ENCODE results near the gene CXCL1. TPM values are rescaled to one million over a fixed set of nuclear protein-coding genes. Genes with fewer than 3 reads are reported as not detected.

The CXCL1 gene
- total RNA-seq (2022), result 35.0 and 49.3 TPM in 2 replicates
- Bru-seq, nascent RNA, result percentile 99 among the genes with signal in this experiment
- BruChase-seq, experiment 1, labeled RNA remaining after a 6-hour chase, result percentile 98 among the genes with signal in this experiment
- percentile 99 among the genes with signal in this experiment for BruChase-seq, experiment 2, labeled RNA remaining after a 2-hour chase
- long read RNA-seq, transcript CXCL1-201 (4 exons, 1,097 nt), result major isoform, 72 of 85 reads
- long read RNA-seq, partial matches to known transcripts, result 6 of 85 reads
- long read RNA-seq, other reads (novel, unspliced or antisense), result 7 of 85 reads

GRCh38 chr4:73869130-73870055 is at the start of gene CXCL1:
CXCL1 (plus strand) TSS chr4:73869393; CDS start chr4:73869471, 78 bp downstream.
- peak within 1 kb of the TSS; percentile 95 for H3K4me3 Mint-ChIP-seq (ENCODE audit: unreplicated experiment)
- peak within 1 kb of the TSS; percentile 92 for H3K27ac Mint-ChIP-seq (ENCODE audit: low read depth, unreplicated experiment)
- intact Hi-C loops (cut with micrococcal nuclease), result loop anchor here (1.0 to 5.0 kb wide), 4 partner anchors 167 to 443 kb away; no protein-coding TSS in a partner anchor
- no TSS peak for BruUV-seq (replicated peaks)
- peaks cover 45% of the 10 kb centered on the region for H3K36me3 Mint-ChIP-seq (ENCODE audit: insufficient read depth, unreplicated experiment)
- POLR2A ChIA-PET, result interaction anchor here (0.7 to 6.2 kb wide), 25 partner anchors 10 to 264 kb away, joined by 3 to 61 read pairs (median 4); partner anchors contain the start of genes CXCL2 and CXCL3
- H3K9me3 Mint-ChIP-seq (ENCODE audit: unreplicated experiment), result no peaks in the 10 kb centered on the region
- no peaks in the 10 kb centered on the region for H3K27me3 Mint-ChIP-seq (ENCODE audit: insufficient read depth, unreplicated experiment)
- TF ChIP-seq CTCF (IDR thresholded peaks at IDR 0.05; ENCODE audit: unreplicated experiment), result no peak
- DNase-seq (ENCODE audit: unreplicated experiment), result peak; percentile 74
- H3K4me1 Mint-ChIP-seq (ENCODE audit: insufficient read depth, unreplicated experiment), result peaks cover 37% of the 10 kb centered on the region
- CTCF ChIA-PET, result interaction anchor here (0.6 to 7.9 kb wide), 24 partner anchors 13 to 269 kb away, joined by 3 to 183 read pairs (median 4); partner anchors contain the start of genes CXCL2 and CXCL3

- H3K4me3 Mint-ChIP-seq (ENCODE audit: unreplicated experiment), result no peak overlapping the region
- no TSS peak for BruUV-seq (replicated peaks)
These were observed 47.9 kb upstream of the CXCL1 start for GRCh38 chr4:73821325-73821724.

GRCh38 chr4:73822389-73822788 is 46.8 kb upstream of the CXCL1 start:
- Mint-ChIP-seq H3K27me3 (ENCODE audit: insufficient read depth, unreplicated experiment) (no peaks in the 10 kb centered on the region), H3K36me3 (ENCODE audit: insufficient read depth, unreplicated experiment) (no peaks in the 10 kb centered on the region), H3K27ac (ENCODE audit: low read depth, unreplicated experiment) (peak overlapping the region; percentile 6), H3K4me3 (ENCODE audit: unreplicated experiment) (no peak overlapping the region), H3K4me1 (ENCODE audit: insufficient read depth, unreplicated experiment) (peaks cover 27% of the 10 kb centered on the region), H3K9me3 (ENCODE audit: unreplicated experiment) (peaks cover 7% of the 10 kb centered on the region)
- peak; percentile 45 for DNase-seq (ENCODE audit: unreplicated experiment)
- no TSS peak for BruUV-seq (replicated peaks)
- CTCF ChIA-PET, result interaction anchor here (0.6 kb wide), 1 partner anchor 191 kb away, joined by 3 read pairs; no protein-coding TSS in a partner anchor
- intact Hi-C loops (cut with micrococcal nuclease), result no loop called here
- POLR2A ChIA-PET, result no interaction called here
- no peak for TF ChIP-seq CTCF (IDR thresholded peaks at IDR 0.05; ENCODE audit: unreplicated experiment)

More at GRCh38 chr4:73821325-73821724, 47.9 kb upstream of the CXCL1 start:
- POLR2A ChIA-PET, result no interaction called here
- CTCF ChIA-PET, result no interaction called here
- H3K27me3 Mint-ChIP-seq (ENCODE audit: insufficient read depth, unreplicated experiment), result no peaks in the 10 kb centered on the region
- H3K4me1 Mint-ChIP-seq (ENCODE audit: insufficient read depth, unreplicated experiment), result peaks cover 37% of the 10 kb centered on the region
- intact Hi-C loops (cut with micrococcal nuclease), result no loop called here
- H3K27ac Mint-ChIP-seq (ENCODE audit: low read depth, unreplicated experiment), result no peak overlapping the region
- TF ChIP-seq CTCF (IDR thresholded peaks at IDR 0.05; ENCODE audit: unreplicated experiment), result no peak
- H3K36me3 Mint-ChIP-seq (ENCODE audit: insufficient read depth, unreplicated experiment), result no peaks in the 10 kb centered on the region
- peak; percentile 61 for DNase-seq (ENCODE audit: unreplicated experiment)
- H3K9me3 Mint-ChIP-seq (ENCODE audit: unreplicated experiment), result no peaks in the 10 kb centered on the region
